ENCODE data around the gene MEP1A.

MEP1A gene

GRCh38 chr6:46792635-46793034, 554 bp upstream of the MEP1A start:
- Histone ChIP-seq H3K4me3 (ENCODE audit: insufficient read length, low read depth) (no peak overlapping the region), H3K9me3 (ENCODE audit: insufficient read depth, low read length) (no peaks in the 10 kb centered on the region), H3K27me3 (ENCODE audit: insufficient read depth, insufficient read length) (no peaks in the 10 kb centered on the region), H3K36me3 (ENCODE audit: insufficient read depth, insufficient read length, low read length) (no peaks in the 10 kb centered on the region), H3K4me1 (ENCODE audit: insufficient read depth, insufficient read length) (no peaks in the 10 kb centered on the region), H3K9ac (ENCODE audit: insufficient read length, low read depth) (no peak overlapping the region)
- no peak for DNase-seq (ENCODE audit: low read depth, low spot score)
- TF ChIP-seq YY1 (IDR thresholded peaks at IDR 0.05; ENCODE audit: insufficient read depth, insufficient read length) (no peak), ZNF274 (IDR thresholded peaks at IDR 0.05; ENCODE audit: low read depth, low read length) (no peak)

GRCh38 chr6:46794068-46794467, 879 bp downstream of the MEP1A start:
- H3K4me1 ChIP-seq (ENCODE audit: insufficient read depth, insufficient read length), result no peaks in the 10 kb centered on the region
- H3K9me3 ChIP-seq (ENCODE audit: insufficient read depth, low read length), result no peaks in the 10 kb centered on the region
- TF ChIP-seq SUZ12 (IDR thresholded peaks at IDR 0.05; ENCODE audit: extremely low read depth, insufficient read depth, insufficient read length) (no peak), ZNF274 (IDR thresholded peaks at IDR 0.05; ENCODE audit: low read depth, low read length) (no peak), YY1 (IDR thresholded peaks at IDR 0.05; ENCODE audit: insufficient read depth, insufficient read length) (no peak)
- DNase-seq (ENCODE audit: low read depth, low spot score), result no peak
- H3K4me3 ChIP-seq (ENCODE audit: insufficient read length, low read depth), result no peak overlapping the region
- H3K27me3 ChIP-seq (ENCODE audit: insufficient read depth, insufficient read length), result no peaks in the 10 kb centered on the region
- no peak overlapping the region for H3K9ac ChIP-seq (ENCODE audit: insufficient read length, low read depth)
- H3K36me3 ChIP-seq (ENCODE audit: insufficient read depth, insufficient read length, low read length), result no peaks in the 10 kb centered on the region

GRCh38 chr6:46795816-46796215, 2.6 kb downstream of the MEP1A start:
- Histone ChIP-seq H3K27me3 (ENCODE audit: insufficient read depth, insufficient read length) (no peaks in the 10 kb centered on the region), H3K4me1 (ENCODE audit: insufficient read depth, insufficient read length) (no peaks in the 10 kb centered on the region), H3K36me3 (ENCODE audit: insufficient read depth, insufficient read length, low read length) (no peaks in the 10 kb centered on the region), H3K4me3 (ENCODE audit: insufficient read length, low read depth) (no peak overlapping the region), H3K9me3 (ENCODE audit: insufficient read depth, low read length) (no peaks in the 10 kb centered on the region), H3K9ac (ENCODE audit: insufficient read length, low read depth) (no peak overlapping the region)
- DNase-seq (ENCODE audit: low read depth, low spot score), result no peak
- TF ChIP-seq SUZ12 (IDR thresholded peaks at IDR 0.05; ENCODE audit: extremely low read depth, insufficient read depth, insufficient read length) (no peak), YY1 (IDR thresholded peaks at IDR 0.05; ENCODE audit: insufficient read depth, insufficient read length) (no peak), ZNF274 (IDR thresholded peaks at IDR 0.05; ENCODE audit: low read depth, low read length) (no peak)

GRCh38 chr6:46796848-46797580, 3.8 kb downstream of the MEP1A start:
- Histone ChIP-seq H3K4me1 (ENCODE audit: insufficient read depth, insufficient read length) (no peaks in the 10 kb centered on the region), H3K4me3 (ENCODE audit: insufficient read length, low read depth) (no peak overlapping the region), H3K27me3 (ENCODE audit: insufficient read depth, insufficient read length) (no peaks in the 10 kb centered on the region), H3K9ac (ENCODE audit: insufficient read length, low read depth) (no peak overlapping the region), H3K36me3 (ENCODE audit: insufficient read depth, insufficient read length, low read length) (no peaks in the 10 kb centered on the region), H3K9me3 (ENCODE audit: insufficient read depth, low read length) (no peaks in the 10 kb centered on the region)
- TF ChIP-seq SUZ12 (IDR thresholded peaks at IDR 0.05; ENCODE audit: extremely low read depth, insufficient read depth, insufficient read length) (no peak), YY1 (IDR thresholded peaks at IDR 0.05; ENCODE audit: insufficient read depth, insufficient read length) (no peak), ZNF274 (IDR thresholded peaks at IDR 0.05; ENCODE audit: low read depth, low read length) (no peak)
- no peak for DNase-seq (ENCODE audit: low read depth, low spot score)

GRCh38 chr6:46799657-46800056, 6.5 kb downstream of the MEP1A start:
- H3K27me3 ChIP-seq (ENCODE audit: insufficient read depth, insufficient read length), result no peaks in the 10 kb centered on the region
- TF ChIP-seq ZNF274 (IDR thresholded peaks at IDR 0.05; ENCODE audit: low read depth, low read length) (no peak), SUZ12 (IDR thresholded peaks at IDR 0.05; ENCODE audit: extremely low read depth, insufficient read depth, insufficient read length) (no peak), YY1 (IDR thresholded peaks at IDR 0.05; ENCODE audit: insufficient read depth, insufficient read length) (no peak)
- no peak overlapping the region for H3K9ac ChIP-seq (ENCODE audit: insufficient read length, low read depth)
- H3K4me3 ChIP-seq (ENCODE audit: insufficient read length, low read depth), result no peak overlapping the region
- no peak for DNase-seq (ENCODE audit: low read depth, low spot score)
- no peaks in the 10 kb centered on the region for H3K9me3 ChIP-seq (ENCODE audit: insufficient read depth, low read length)
- H3K36me3 ChIP-seq (ENCODE audit: insufficient read depth, insufficient read length, low read length), result no peaks in the 10 kb centered on the region
- H3K4me1 ChIP-seq (ENCODE audit: insufficient read depth, insufficient read length), result no peaks in the 10 kb centered on the region

- no peaks in the 10 kb centered on the region for H3K4me1 ChIP-seq (ENCODE audit: insufficient read depth, insufficient read length)
- DNase-seq (ENCODE audit: low read depth, low spot score), result no peak
- no peaks in the 10 kb centered on the region for H3K36me3 ChIP-seq (ENCODE audit: insufficient read depth, insufficient read length, low read length)
- H3K27me3 ChIP-seq (ENCODE audit: insufficient read depth, insufficient read length), result no peaks in the 10 kb centered on the region
- H3K4me3 ChIP-seq (ENCODE audit: insufficient read length, low read depth), result no peak overlapping the region
- H3K9ac ChIP-seq (ENCODE audit: insufficient read length, low read depth), result no peak overlapping the region
- H3K9me3 ChIP-seq (ENCODE audit: insufficient read depth, low read length), result no peaks in the 10 kb centered on the region
- TF ChIP-seq YY1 (IDR thresholded peaks at IDR 0.05; ENCODE audit: insufficient read depth, insufficient read length), result no peak
- TF ChIP-seq SUZ12 (IDR thresholded peaks at IDR 0.05; ENCODE audit: extremely low read depth, insufficient read depth, insufficient read length), result no peak
- TF ChIP-seq ZNF274 (IDR thresholded peaks at IDR 0.05; ENCODE audit: low read depth, low read length), result no peak
Observed at GRCh38 chr6:46808806-46809205, 15.6 kb downstream of the MEP1A start.

GRCh38 chr6:46815130-46815529, 21.9 kb downstream of the MEP1A start:
- H3K36me3 ChIP-seq (ENCODE audit: insufficient read depth, insufficient read length, low read length), result no peaks in the 10 kb centered on the region
- no peaks in the 10 kb centered on the region for H3K27me3 ChIP-seq (ENCODE audit: insufficient read depth, insufficient read length)
- no peak for DNase-seq (ENCODE audit: low read depth, low spot score)
- no peak overlapping the region for H3K9ac ChIP-seq (ENCODE audit: insufficient read length, low read depth)
- no peak overlapping the region for H3K4me3 ChIP-seq (ENCODE audit: insufficient read length, low read depth)
- H3K4me1 ChIP-seq (ENCODE audit: insufficient read depth, insufficient read length), result no peaks in the 10 kb centered on the region
- no peak for TF ChIP-seq YY1 (IDR thresholded peaks at IDR 0.05; ENCODE audit: insufficient read depth, insufficient read length)
- TF ChIP-seq ZNF274 (IDR thresholded peaks at IDR 0.05; ENCODE audit: low read depth, low read length), result no peak
- TF ChIP-seq SUZ12 (IDR thresholded peaks at IDR 0.05; ENCODE audit: extremely low read depth, insufficient read depth, insufficient read length), result no peak
- no peaks in the 10 kb centered on the region for H3K9me3 ChIP-seq (ENCODE audit: insufficient read depth, low read length)

Data from NT2/D1 (cell line).